Measurements from ENCODE around the gene ZNF337.

DNA sequence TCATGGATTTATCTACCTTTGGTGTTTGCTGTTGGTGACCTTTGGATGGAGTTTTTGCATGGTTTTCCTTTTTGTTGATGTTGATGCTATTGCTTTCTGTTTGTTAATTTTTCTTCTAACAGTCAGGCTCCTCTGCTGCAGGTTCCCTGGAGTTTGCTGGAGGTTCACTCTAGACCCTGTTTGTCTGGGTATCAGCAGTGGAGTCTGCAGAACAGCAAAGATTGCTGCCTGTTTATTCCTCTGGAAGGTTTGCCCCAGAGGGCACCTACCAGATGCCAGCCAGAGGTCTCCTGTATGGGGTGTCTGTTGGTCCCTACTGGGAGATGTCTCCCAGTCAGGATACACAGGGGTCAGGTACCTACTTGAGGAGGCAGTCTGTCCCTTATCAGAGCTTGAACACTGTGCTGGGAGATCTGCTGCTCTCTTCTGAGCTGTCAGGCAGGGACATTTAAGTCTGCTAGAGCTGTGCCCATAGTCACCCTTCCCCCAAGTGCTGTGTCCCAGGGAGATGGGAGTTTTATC, 9.2 kb upstream of the ZNF337 start:
- TF ChIP-seq, protein P1, sequence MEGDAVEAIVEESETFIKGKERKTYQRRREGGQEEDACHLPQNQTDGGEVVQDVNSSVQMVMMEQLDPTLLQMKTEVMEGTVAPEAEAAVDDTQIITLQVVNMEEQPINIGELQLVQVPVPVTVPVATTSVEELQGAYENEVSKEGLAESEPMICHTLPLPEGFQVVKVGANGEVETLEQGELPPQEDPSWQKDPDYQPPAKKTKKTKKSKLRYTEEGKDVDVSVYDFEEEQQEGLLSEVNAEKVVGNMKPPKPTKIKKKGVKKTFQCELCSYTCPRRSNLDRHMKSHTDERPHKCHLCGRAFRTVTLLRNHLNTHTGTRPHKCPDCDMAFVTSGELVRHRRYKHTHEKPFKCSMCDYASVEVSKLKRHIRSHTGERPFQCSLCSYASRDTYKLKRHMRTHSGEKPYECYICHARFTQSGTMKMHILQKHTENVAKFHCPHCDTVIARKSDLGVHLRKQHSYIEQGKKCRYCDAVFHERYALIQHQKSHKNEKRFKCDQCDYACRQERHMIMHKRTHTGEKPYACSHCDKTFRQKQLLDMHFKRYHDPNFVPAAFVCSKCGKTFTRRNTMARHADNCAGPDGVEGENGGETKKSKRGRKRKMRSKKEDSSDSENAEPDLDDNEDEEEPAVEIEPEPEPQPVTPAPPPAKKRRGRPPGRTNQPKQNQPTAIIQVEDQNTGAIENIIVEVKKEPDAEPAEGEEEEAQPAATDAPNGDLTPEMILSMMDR (IDR thresholded peaks at IDR 0.05; ENCODE audit: extremely low read depth in 1 of 2, insufficient read depth in 1 of 2, low read depth in 1 of 2, low read length in 2 of 2): no peak
- TF ChIP-seq, protein P2, sequence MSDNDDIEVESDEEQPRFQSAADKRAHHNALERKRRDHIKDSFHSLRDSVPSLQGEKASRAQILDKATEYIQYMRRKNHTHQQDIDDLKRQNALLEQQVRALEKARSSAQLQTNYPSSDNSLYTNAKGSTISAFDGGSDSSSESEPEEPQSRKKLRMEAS (IDR thresholded peaks at IDR 0.05; ENCODE audit: insufficient read depth, insufficient read length): no peak
- TF ChIP-seq POLR2A (IDR thresholded peaks at IDR 0.05; ENCODE audit: low read depth, low read length) (no peak), EZH2 (IDR thresholded peaks at IDR 0.05; ENCODE audit: borderline replicate concordance, low read depth, low read length, severe bottlenecking) (no peak), MYC (IDR thresholded peaks at IDR 0.05; ENCODE audit: low read depth, low read length) (no peak), POLR2AphosphoS5 (IDR thresholded peaks at IDR 0.05; ENCODE audit: insufficient read depth, low read depth, low read length) (no peak), FOS (IDR thresholded peaks at IDR 0.05; ENCODE audit: borderline replicate concordance, insufficient read depth, low read length) (no peak), JUN (IDR thresholded peaks at IDR 0.05; ENCODE audit: borderline replicate concordance, insufficient read depth, insufficient read length, low read depth) (no peak), GATA2 (IDR thresholded peaks at IDR 0.05; ENCODE audit: insufficient read depth, insufficient read length, low read depth, low read length) (no peak)

Measured in endothelial cell of umbilical vein (primary cell).